GM20431 (cell line): Measurements from ENCODE around the gene PLA2R1.
"Not testable (repeated sequence)": the region's sequence is repeated elsewhere in the genome, so short reads cannot be mapped to it uniquely, and the experiment has no call there.

ENCODE experiments used
- in situ Hi-C: fragments of 300-500 bp; cut with MseI, MboI; formaldehyde crosslinking; loops from one replicate; pipeline ENCODE4 v1.15.0; 2020; ENCODE audit warnings: low sequenced_read_pairs; ENCODE audit not compliant: unreplicated experiment

Gene PLA2R1

DNA sequence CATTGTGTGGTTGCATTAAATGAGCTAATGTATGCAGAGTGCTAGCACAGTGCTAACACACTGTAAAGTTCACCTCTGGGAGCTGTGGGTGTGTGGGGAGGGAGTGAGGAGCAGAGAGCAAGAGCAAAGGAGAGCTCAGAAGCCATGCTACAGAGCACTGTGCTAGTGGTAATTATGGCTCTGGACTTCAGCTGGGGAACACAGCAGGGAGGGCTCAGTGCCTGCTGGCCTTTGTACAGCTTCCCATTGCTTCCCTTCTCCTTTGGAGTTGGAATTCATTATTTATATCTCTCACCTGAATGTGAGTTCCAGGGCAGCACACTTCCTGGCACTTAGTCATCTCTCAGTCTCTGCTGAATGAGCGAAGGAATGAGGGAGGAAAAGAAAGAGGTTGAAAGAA is 2.5 kb upstream of the PLA2R1 start:
- in situ Hi-C loops, result no loop called here

DNA sequence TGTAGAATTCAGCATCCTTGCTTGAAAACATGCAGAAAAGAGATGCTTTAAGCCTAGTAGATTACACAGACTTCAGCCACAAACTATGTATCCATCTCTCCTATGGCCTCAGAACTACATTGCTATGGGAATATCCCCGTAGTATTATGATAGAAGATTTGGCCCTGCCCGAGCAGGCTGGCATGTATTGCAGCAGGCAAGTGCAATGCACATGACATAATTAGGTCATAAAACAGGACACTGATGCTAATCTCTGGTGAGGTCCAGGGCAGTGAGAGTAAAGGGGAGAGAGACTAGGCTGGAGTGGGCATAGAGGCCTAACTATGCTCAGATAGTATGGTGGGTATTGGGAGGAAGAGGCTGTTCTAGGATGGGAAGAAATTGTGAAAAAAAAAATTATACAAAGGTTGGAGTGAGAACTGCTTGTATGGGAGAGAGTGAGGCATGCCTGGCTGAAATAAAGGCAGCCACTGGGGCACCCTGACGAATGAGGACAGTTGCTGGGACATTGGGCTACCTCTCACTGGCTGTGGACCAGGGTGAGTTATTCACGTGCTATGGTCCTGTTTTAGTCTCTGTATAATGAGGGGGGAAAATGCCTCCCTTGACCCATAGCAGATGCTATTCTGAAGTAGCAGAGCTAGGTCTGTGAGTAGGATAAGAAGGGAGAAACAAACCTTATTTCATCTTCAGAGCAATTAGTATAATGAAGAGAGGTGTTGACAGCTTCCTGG is 1.6 kb upstream of the PLA2R1 start:
- in situ Hi-C loops, result no loop called here

DNA sequence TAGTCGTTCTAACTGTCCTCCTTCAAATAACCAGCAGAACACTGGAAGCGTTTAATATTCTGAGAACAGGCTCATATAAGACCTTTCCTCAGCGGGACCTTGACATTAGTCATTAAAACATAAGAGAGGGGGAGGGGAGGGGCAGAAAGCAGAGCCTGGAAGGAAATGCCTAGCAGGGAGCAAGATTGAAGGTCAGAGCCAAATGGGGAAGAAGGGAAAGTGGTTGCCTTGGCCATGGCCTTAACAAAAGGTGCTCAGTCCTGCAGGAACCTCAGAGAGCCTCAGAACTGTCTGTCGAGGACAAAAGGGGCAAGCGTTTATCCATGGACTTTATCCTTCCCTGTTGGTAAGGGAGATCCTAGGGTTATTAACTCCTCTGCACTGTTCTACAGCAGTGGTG is 856 bp upstream of the PLA2R1 start:
- in situ Hi-C loops, result no loop called here

DNA sequence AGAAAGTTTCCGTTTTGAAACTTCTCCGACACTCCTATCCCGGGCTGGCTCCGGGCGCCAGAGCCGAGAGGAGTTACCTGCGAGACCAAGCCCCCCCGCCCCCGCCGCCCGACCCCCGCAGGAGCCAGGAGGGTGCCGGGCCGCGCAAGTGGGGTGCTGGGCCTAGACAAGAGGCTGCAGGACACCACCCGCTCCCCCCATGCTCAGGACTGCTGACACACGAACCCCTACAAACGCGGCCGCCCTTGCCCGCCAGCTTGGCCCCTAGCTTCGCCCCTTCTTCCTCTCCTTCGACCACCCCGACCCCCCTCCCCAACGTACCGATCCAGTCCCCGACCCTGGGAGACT is 497 bp downstream of the PLA2R1 start:
- in situ Hi-C loops, result no loop called here

DNA sequence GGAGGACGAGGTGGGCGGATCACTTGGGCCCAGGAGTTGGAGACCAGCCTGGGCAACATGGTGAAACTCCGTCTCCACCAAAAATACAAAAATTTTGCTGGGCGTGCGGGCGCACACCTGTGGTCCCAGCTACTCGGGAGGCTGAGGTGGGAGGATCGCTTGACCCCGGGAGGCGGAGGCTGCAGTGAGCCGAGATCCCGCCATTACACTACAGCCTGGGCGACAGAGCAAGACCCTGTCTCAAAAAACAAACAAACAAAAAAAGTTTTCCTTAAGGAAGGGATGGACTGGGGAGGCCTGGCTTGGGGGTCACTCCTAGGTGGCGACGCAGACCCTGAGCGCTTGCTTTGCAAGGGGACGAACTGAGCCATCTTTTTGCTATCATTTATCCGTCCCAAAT is 882 bp downstream of the PLA2R1 start:
- in situ Hi-C loops, result no loop called here

DNA sequence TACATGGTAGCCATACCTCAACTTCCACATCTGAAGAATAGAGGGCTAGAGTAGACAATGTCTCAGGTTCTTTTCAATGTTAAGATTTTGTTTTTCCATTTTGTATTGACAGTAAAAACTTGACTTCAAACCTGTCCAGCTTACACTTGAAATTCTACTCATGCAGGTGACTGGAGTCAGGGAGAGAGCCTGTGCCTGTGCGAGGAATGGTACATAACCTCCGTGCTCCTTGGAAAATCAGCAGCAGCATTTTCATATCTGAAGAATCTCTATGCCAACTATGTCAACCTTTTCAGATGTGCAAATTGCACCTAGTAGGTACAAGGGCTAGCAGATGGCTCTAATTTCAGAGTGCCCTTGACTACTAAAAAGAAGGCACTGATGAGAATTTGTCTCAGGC is 2.1 kb downstream of the PLA2R1 start:
- in situ Hi-C loops, result no loop called here

DNA sequence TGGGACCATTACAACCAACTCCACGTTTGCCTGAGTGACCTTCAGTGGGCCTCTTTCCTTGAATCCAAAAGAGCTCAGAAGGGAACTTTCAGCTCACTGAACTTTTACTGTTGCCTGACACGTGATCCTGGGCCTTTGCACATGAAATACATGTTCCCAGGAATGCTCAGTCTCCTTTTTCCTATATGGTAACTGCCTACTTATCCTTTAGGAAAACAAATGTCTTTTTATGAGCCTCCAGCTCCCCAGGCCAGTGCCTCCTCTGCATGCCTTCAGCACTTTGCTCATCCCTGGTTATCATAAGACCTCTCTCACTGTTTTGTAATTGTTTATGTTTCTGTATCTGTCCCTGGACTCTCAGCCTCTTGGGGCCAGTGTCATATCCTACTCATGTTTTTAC is 5.1 kb downstream of the PLA2R1 start:
- in situ Hi-C loops, result no loop called here

DNA sequence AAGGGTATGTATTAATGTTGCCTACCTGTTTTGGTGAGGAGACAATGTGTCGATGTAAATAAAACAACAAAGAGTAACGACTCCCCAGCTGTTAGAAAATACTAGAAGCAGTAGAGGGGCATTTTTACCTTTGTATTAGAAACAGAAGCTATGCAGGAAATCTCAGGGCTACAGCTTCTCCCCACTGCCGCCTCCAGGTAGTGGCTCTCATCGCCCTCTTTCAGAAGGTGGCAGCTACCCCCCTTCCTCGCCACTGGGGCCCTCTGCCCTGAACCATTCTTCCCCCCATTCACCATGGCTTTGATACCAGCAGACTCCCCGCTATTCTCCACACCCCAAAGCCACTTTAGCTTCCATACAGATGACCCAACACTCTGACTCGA is 6.7 kb downstream of the PLA2R1 start:
- in situ Hi-C loops, result no loop called here

DNA sequence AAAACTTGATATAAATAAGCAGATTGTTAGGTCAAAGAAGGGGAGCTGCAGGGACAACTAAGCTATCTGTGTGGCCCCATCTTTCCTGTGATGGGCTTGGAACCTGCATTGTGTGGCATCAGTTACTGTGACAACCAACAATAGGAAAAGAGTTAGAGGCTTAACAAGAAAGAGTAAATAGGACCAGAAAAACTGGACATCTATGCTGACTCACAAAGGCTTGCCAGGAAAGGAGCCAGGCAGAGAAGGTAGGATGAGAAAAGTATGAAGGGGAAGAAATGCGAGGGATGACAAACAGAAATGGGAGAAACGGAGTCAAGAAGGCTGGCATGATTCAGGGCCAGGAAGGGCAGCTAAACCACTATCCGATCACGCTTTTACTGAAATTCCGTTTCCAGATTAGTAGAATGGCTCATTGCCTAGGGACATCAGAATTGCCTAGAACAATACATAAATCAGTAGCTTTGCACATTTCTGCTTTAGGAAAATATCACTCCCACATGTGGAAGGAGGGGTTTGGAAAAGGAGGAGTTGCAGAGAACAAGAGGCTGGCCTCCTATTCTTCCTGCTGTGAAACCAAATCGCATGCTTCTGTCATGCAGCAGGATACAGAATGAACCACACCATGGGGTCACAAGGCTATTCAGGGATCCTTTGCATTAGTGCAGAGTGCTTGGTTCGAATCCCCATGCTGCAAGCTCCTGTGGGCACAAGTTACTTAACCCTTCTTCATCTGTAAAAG is 7.3 kb downstream of the PLA2R1 start:
- in situ Hi-C loops, result no loop called here

DNA sequence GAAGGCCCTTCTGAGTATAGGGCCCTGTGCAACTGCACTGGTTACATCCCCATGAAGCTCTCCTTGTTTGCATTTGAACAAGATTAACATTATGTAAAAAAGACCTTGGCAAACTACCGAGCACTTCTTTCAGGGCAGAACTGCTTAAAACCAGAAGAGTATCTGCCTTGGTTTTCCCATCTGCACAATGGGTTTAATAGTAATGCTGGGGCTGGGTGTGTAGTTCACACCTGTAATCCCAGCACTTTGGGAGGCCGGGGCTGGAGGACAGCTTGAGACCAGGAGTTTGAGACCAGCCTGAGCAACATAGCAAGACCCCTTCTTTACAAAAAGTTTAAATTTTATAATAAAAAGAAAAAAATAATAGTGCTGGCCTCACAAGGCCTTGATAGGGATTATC is 8.5 kb downstream of the PLA2R1 start:
- in situ Hi-C loops, result no loop called here

DNA sequence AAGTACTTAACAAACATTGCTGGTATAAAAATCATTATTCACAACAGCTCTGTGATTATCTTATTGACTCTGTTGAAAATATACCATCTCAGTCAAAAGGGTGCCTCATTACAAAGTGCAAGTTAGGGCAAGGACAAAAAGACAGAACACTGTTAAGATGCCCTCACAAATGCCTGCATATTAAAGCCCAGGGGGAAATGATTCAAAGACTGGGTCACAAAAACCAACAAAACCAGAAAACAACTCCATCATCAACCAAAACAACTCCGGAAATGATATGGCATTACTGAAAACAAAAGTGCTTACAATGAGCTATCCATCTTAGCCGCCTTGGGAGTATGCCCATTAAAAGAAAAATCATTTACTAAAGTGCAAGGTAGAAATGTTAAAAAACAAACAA is 9.9 kb downstream of the PLA2R1 start:
- in situ Hi-C loops, result no loop called here

DNA sequence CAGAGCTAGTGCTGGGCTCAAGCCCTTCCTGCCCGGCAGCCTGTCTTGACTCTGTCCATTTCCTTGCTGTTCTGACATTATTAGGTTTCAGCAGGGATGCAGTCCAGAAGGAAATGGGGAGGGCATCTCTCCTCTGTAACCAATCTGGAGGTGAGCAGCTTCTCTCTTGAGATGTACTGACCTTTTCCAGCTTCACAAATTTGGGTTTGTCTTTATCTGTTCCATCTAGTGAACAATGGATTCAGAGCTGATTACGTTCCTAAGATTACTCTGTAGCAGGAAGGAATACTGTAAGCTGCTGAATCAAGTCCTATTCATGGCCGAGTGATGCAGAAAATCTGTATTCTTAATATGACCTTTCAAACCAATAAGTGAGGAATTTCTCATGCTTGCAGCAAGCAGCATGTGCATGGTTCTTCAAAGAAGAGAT is 11.0 kb downstream of the PLA2R1 start:
- in situ Hi-C loops, result no loop called here

DNA sequence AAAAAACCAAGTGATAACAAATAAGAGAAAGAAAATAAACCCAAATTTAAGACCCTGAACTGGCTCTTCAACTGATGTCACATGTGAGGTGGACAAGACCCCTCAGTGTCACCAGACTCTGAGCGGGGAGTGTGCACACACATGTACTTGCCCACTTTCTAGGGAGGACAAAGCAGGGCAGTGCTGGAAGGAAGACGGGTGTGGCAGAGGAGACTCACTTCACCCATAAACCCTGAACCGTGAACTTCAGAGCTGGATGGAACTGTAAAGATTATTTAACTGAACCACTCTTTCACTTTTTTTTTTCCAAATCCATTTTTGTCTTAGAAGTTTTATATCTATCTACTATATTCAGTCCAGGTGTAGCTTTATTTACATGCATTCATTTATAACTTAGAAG is 12.3 kb downstream of the PLA2R1 start:
- in situ Hi-C loops, result no loop called here

DNA sequence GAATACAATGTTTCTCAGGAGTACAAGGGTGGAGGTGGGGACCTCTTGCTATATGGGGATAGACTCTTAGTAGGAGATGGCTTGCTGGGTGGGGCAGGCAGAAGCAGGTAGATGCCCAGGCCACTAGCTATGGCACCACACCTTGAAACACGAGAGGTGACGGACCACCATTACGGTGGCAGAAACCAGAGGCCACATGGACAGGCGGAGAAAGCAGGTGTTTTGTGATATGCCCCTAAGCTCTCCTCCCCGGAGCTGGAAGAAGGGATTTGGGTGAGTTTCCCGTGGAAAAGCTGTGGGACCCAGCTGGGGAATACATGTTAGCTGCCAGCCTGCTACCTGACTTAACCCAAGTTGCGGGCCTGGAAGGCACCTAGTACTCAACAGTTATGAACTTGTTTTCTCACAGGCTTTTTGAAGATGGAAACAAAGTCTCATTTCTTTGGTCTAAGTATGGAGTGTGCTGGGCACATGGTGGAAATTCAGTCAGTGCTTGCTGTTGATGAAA is 16.7 kb downstream of the PLA2R1 start:
- in situ Hi-C loops, result no loop called here

DNA sequence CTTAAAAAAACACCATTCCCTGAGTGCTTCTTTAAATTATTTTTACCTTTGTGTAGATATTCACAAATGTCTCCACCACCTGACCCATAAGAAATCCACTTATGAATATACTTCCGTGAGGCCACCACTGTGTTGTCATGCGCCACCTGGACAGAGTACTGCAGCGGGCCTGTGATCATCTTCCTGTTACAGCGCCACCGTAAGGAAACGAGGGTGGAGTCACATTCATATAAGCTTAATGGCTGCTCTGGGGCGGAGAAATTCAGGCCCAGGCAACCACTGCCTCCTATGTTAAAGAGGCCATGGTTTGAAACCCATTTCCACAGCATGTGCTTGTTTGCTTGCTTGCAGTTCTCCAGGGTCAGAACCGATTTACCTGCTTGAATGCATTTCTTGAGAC is 17.7 kb downstream of the PLA2R1 start:
- in situ Hi-C loops, result no loop called here

DNA sequence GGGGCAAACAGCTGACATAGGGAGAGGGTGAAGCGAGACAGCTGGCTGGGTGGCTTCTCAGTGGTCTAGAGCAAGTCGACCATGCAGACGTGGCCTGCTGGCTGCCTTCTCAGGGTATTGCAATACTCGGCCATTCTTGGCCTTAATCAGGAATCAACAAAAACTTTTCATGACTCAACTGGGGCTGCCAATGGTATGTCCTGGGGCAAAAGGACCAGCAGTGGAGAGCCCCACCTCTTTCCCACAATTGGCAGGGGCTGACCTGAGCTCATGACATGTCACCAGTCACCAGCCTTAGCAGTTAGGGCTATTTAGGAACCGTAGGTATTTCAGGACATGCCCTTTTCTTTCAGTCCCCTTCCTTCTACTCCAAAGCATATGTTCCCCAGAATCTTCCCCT is 19.1 kb downstream of the PLA2R1 start:
- in situ Hi-C loops, result no loop called here

DNA sequence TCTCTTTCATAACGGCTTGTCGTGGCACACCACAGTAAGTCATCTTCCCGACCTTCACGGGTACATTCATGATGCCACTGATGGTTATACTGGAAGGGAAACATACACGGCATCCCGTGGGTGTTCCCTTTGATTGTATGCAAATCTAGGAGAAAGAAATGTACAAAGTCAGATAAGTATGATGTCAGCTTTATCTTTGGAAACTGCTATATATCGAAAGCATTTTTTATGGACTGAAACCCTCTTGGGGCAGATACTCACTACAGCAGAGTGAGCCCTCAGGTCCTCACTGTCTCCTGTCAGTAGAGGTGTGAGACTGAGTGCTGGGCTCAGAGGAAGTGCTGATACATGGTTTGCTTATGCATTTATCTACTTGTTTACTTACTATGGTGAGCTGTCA is 20.4 kb downstream of the PLA2R1 start:
- in situ Hi-C loops, result no loop called here

DNA sequence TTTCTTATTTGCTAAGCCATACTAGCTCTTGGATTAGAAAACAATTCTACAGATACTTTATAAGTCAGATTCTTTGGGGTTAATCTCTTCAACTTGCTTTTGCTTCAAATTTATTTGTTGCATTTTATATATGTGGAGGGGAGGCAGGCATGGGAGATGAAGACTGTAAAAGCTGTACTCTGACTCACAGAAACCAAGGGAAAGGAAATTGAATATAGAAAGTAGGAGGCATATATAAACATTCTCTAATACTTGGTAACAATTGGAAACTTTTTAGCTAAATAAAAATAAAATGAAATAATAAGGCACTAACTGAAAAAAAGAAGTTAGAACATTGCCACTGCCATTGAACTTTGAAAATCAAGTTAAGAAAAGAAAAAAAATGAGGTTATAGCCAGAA is 21.3 kb downstream of the PLA2R1 start:
- in situ Hi-C loops, result no loop called here

DNA sequence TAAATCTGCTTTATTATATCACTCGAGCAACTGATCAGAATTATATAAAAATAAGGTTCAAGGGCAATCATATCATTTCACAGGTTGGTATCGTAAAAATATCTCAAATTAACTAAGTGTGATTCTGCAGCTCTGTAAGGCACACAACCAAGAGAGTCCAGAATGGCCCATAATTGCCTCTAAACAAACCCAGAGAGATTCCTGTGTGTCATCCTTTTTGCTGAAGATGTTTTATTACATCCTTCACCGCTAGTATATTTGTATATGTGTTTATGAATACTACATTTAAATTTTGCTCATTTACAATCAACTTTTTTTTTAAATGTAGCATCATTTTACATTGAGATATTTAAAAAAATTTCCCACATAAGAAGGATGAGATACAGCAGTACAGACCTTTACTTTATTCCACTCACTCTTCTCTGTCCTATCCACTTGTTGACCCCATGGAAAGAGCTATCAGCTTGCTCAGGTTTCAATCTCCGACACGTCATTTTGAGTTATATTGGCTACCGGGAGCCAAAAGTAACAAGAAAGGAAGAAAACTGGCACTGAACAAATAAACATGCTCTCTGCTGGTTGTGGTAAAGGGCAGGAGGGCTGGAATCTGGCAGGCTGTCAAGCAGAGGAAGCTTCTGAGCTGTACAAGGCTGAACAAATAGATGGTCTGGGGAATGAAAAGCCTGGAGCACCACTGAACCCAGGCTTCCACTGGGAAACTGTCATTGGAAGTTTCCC is 23.1 kb downstream of the PLA2R1 start:
- in situ Hi-C loops, result no loop called here

DNA sequence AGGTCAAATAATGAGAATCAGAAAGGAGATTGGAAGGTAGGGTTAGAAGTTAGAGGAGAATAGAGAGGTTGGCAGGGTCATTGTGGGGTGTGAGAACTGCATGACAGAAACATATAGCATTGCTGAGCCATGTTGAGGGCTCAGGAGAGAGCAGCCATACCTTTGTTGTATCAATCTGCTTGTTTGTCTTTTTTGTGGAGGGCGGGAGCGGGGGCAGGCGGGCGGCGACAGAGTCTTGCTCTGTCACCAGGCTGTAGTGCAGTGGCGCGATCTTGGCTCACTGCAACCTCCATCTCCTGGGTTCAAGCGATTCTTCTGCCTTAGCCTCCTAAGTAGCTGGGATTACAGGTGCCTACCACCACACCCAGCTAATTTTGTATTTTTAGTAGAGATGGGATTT is 23.8 kb downstream of the PLA2R1 start:
- in situ Hi-C loops, result not testable (repeated sequence)

DNA sequence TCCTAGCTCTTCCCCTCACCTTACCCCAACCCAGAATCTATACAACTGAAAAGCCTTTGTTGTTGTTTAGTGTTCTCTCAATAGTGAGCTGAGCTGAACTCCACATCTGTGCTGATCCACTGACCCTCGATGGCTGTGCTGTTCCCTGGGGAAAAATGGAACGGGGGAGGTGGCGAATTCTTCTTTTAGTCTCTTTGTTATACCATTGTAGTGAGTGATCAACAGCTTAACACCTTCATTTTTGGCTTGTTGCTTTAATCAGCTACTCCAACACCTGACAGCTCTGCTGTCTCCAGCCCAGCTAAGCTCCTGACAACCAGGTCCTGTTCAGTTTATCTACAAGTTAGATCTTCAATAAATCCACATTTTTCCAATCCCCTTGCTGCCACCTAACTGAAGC is 25.7 kb downstream of the PLA2R1 start:
- in situ Hi-C loops, result no loop called here
